Measurements from ENCODE around the gene CFAP70.

CFAP70 gene

DNA sequence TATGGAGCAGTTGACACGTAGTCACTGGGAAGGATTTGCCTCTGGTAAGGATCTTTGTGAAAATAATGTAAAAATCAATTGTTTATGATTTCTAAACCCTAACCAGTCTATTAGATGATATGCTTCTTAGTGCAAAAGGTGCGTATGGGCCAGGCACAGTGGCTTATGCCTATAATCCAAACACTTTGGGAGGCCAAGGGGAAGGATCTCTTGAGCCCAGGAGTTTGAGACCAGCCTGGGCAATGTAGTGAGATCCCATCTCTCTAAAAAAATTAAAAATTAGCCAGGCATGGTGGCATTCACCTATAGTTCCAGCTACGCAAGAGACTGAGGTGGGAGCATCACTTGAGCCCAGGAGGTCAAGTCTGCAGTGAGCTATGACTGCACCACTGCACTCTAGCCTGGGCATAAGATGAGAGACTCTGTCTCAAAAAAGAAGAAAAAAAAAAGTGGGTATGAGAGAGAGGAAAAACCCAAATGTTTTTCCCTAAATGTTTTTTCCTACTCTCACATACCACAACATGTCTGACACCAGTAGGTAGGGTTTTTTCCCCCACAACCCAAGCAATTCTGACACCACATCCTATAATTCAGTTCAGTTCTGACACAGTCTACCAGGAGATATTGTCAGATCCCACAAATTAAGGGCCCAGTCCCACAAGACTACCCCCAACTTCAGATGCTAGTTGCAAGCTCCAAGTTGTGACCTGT, 148.1 kb downstream of the CFAP70 start:
- DNase-seq: no peak

DNA sequence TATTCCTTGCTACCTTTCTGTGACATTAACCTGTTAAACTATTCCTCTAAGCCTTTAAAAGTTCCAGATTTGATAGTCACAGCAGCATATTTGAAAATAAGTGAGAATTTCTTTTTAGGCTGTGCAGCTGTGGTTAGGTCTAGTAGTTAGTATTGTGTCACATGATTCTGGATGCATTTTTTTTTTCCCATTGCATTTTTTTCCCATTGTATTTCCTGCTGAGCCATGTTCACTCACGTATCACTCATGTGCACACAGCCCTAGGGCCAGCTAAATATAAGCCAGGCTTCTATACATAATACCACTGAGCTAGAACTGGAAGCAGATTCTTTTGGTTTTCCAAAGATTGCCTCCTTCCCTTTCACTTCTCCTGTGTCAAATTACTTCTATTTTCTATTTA, 149.0 kb downstream of the CFAP70 start:
- DNase-seq: no peak

DNA sequence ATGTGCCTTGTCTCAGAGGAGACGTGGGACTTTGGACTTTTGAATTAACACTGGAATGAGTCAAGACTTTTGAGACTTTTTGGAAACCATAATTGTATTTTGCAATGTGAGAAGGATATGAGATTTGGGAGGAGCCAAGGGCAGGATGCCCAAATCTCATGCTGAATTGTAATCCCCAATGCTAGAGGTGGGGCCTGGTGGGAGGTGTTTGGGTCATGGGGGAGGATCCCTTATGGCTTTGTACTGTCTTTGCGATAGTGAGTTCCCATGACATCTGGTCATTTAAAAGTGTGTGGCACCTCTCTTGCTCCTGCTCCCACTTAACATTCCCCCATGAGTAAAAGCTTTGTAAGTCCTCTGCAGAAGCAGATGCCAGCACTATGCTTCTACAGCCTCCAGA, 150.8 kb downstream of the CFAP70 start:
- no peak for DNase-seq

DNA sequence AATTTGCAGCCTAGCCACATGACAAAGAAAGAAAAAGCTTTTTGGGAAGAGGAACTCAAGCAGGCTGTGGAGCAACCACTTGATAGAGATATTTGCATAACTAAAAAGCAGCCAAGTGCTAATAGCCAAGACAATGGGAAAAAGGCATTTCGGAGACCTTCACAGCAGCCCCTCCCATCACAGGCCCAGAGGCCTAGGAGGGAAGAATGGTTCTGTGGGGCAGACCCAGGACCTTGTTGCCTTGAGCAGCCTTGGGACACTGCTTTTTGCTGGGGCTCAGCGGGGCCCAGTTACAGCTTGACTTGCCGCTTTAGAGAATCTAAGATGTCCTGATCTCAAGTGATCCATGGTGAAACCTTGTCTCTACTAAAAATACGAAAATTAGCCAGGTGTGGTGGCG, 152.3 kb downstream of the CFAP70 start:
- no peak for DNase-seq

DNA sequence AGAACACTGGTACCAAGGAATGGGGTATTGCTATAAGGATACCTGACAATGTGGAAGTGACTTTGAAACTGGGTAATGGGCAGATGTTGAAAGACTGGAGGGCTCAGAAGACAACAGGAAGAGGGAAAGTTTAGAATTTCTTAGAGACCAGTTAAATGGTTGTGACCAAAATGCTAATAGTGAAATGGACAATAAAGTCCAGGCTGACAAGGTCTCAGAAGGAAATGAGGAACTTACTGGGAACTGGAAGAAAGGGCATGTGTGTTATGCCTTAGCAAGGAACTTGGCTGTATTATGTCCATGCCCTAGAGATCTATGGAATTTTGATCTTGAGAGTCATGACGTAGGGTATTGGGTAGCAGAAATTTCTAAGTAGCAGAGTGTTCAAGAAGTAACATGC, 152.8 kb downstream of the CFAP70 start:
- DNase-seq: no peak

DNA sequence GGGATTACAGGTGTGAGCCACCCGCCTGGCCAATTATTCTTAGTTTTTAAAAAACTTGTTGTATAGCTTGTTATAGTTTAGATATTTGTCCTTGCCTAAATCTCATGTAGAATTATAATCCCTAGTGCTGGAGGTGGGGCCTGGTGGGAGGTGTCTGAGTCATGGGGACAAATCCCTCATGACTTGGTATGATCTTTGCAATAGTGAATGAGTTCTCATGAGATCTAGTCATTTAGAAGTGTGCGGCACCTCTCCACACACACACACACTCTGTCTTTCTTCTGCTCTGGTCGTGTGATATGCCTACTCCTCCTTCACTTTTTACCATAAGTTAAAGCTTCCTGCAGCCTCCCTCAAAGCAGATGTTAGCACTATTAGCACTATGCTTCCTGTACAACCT, 153.6 kb downstream of the CFAP70 start:
- no peak for DNase-seq

Data from NCI-H1092 treated with DMSO at 0.1 percent for 48 hours (cell line).